ENCODE data around the gene ZSWIM4. TPM values are rescaled to one million over a fixed set of nuclear protein-coding genes. Genes with fewer than 3 reads are reported as not detected.

The ZSWIM4 gene
- total and polyA plus RNA-seq, 7 donors = 0.77 to 7.8 (median 3.7) TPM

DNA sequence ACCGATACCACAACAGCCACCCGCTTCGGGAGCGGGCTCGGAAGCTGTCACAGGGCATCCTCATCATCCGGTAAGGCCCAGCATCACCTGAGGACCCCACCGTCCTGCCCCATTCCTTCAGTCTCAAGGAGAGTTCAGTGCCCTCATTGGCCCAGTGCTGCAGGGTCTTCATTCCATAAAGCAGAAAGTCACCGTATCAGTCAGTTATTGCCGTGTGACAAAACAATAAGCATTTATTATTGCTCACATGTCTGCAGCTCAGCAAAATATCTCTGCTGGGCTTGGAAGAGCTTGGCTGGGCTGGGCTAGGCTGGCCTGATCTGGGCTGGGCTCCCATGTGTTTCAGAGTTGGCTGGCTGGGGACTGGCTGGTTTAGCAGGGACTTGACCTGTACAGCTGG, 39.0 kb upstream of the ZSWIM4 start:
- TF ChIP-seq, protein P1, sequence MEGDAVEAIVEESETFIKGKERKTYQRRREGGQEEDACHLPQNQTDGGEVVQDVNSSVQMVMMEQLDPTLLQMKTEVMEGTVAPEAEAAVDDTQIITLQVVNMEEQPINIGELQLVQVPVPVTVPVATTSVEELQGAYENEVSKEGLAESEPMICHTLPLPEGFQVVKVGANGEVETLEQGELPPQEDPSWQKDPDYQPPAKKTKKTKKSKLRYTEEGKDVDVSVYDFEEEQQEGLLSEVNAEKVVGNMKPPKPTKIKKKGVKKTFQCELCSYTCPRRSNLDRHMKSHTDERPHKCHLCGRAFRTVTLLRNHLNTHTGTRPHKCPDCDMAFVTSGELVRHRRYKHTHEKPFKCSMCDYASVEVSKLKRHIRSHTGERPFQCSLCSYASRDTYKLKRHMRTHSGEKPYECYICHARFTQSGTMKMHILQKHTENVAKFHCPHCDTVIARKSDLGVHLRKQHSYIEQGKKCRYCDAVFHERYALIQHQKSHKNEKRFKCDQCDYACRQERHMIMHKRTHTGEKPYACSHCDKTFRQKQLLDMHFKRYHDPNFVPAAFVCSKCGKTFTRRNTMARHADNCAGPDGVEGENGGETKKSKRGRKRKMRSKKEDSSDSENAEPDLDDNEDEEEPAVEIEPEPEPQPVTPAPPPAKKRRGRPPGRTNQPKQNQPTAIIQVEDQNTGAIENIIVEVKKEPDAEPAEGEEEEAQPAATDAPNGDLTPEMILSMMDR (IDR thresholded peaks at IDR 0.05) = no peak
- Histone ChIP-seq H3K4me1 (no peaks in the 10 kb centered on the region), H3K36me3 (ENCODE audit: insufficient read depth in 1 of 2, low read depth in 1 of 2) (peaks cover 5 to 100% of the 10 kb centered on the region in 2 donors), H3K9me3 (no peaks in the 10 kb centered on the region), H3K27me3 (ENCODE audit: insufficient read depth in 3 of 3, low read length in 2 of 3) (no peaks in the 10 kb centered on the region), H3K4me3 (no peak overlapping the region), H3K27ac (no peak overlapping the region)
- WGBS, 3 donors = 95 to 98% (median 97%) methylated on average over 9 of the region's 9 CpGs
- intact Hi-C loops (cut with DNase I) = no loop called here
- ATAC-seq (no peak), DNase-seq (no peak)

- WGBS, 3 donors = 84 to 89% (median 84%) methylated on average over 15 of the region's 15 CpGs
- Histone ChIP-seq H3K36me3 (ENCODE audit: insufficient read depth in 1 of 2, low read depth in 1 of 2) (peaks cover 0 to 100% of the 10 kb centered on the region in 2 donors), H3K27me3 (ENCODE audit: insufficient read depth in 3 of 3, low read length in 2 of 3) (no peaks in the 10 kb centered on the region), H3K27ac (no peak overlapping the region), H3K9me3 (no peaks in the 10 kb centered on the region), H3K4me1 (no peaks in the 10 kb centered on the region), H3K4me3 (no peak overlapping the region)
- DNase-seq (no peak), ATAC-seq (no peak)
- intact Hi-C loops (cut with DNase I) = no loop called here
- TF ChIP-seq, protein P1 (IDR thresholded peaks at IDR 0.05) = no peak
Measured at GRCh38 chr19:13757805-13758772, 37.2 kb upstream of the ZSWIM4 start.

- Histone ChIP-seq H3K4me1 (no peaks in the 10 kb centered on the region), H3K27ac (no peak overlapping the region), H3K36me3 (ENCODE audit: insufficient read depth in 1 of 2, low read depth in 1 of 2) (peaks cover 0 to 98% of the 10 kb centered on the region in 2 donors), H3K4me3 (no peak overlapping the region), H3K9me3 (no peaks in the 10 kb centered on the region), H3K27me3 (ENCODE audit: insufficient read depth in 3 of 3, low read length in 2 of 3) (no peaks in the 10 kb centered on the region)
- ATAC-seq (no peak), DNase-seq (no peak)
- WGBS, 3 donors = 91 to 95% (median 94%) methylated on average over 24 of the region's 24 CpGs
- TF ChIP-seq, protein P1 (IDR thresholded peaks at IDR 0.05) = no peak
- intact Hi-C loops (cut with DNase I) = no loop called here
Measured at GRCh38 chr19:13758795-13759194, 36.4 kb upstream of the ZSWIM4 start.

DNA sequence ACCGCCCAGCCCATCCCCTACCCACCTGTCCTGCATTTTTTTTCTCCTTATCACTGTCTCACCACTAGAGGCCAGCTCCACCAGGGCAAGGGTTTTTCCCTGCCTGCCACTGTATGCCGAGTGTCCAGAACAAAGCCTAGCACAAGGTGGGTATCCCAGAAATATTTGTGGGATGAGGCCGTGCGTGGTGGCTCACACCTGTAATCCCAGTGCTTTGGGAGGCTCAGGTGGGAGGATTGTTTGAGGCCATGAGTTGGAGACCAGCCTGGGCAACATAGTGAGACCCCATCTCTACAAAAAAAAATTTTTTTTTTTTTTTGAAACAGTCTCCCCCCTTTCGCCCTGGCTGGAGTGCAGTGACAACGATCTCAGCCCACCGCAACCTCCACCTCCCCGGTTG, 33.8 kb upstream of the ZSWIM4 start:
- Histone ChIP-seq H3K4me1 (peaks cover 4% of the 10 kb centered on the region), H3K9me3 (no peaks in the 10 kb centered on the region), H3K27ac (no peak overlapping the region), H3K36me3 (ENCODE audit: insufficient read depth in 1 of 2, low read depth in 1 of 2) (peaks cover 0 to 71% of the 10 kb centered on the region in 2 donors), H3K4me3 (no peak overlapping the region), H3K27me3 (ENCODE audit: insufficient read depth in 3 of 3, low read length in 2 of 3) (no peaks in the 10 kb centered on the region)
- intact Hi-C loops (cut with DNase I) = no loop called here
- TF ChIP-seq, protein P1 (IDR thresholded peaks at IDR 0.05) = no peak
- ATAC-seq (no peak), DNase-seq (no peak)
- WGBS, 3 donors = 84 to 97% (median 96%) methylated on average over 8 of the region's 8 CpGs
